K562 (cell line): ENCODE measurements around the gene TNFRSF13B. TPM values are rescaled to one million over a fixed set of nuclear protein-coding genes. Genes with fewer than 3 reads are reported as not detected.

ENCODE experiments used
- ATAC-seq: fragments of 200-7000 bp; cut with Tn5 transposase; 3 replicates; pipeline ENCODE4 v1.9.1; 2020; ENCODE audit warnings: moderate library complexity
- BruUV-seq: library from RNA; stranded (reverse); fragments of 400-500 nt; replicated peaks from 2 replicates; lab custom pipeline; 2021; lab: Mats Ljungman, UMichigan
- CTCF ChIA-PET: fragments of 300-600 bp; formaldehyde crosslinking; extraction: SDS; loops from one replicate; lab custom pipeline; 2021; ENCODE audit warnings: low intra/inter-chr PET ratio; lab: Yijun Ruan, JAX
- POLR2A ChIA-PET: fragments of 300-600, 350-650 bp; sonication (Branson Sonifier 250); formaldehyde crosslinking; extraction: SDS; loops from one replicate; lab custom pipeline; 2021; ENCODE audit warnings: antibody characterized with exemption, inconsistent platforms; lab: Yijun Ruan, JAX
- DNase-seq, 4 experiments: peaks; one replicate each; pipeline versions ENCODE4 v3.0.0 to v3.0.0-alpha.2; 2011 to 2018; ENCODE audit warnings: low spot score in 3 of 4, mixed read lengths in 3 of 4; ENCODE audit errors: extremely low read depth in 1 of 4
- FAIRE-seq: peaks from 2 replicates; lab custom pipeline; 2011; peaks lifted over from hg19 to GRCh38; lab: Jason Lieb, UNC
- H2AFZ ChIP-seq: 2 replicates; pipeline ENCODE4 v1.6.0; 2011; ENCODE audit warnings: low read depth, low read length, control low read depth, inconsistent platforms
- H3K27ac ChIP-seq: fragments of 200-600 bp; 3 replicates; pipeline ENCODE4 v1.8.0; 2011; ENCODE audit warnings: low read depth, mild to moderate bottlenecking, control low read depth, inconsistent platforms, low read length, moderate library complexity, mixed read lengths; ENCODE audit errors: extremely low read depth
- H3K27me3 ChIP-seq, 2 experiments: fragments of 300-600 bp in 1 of 2; 2 replicates in 1 of 2; 3 replicates in 1 of 2; pipeline versions ENCODE4 v1.6.0 to v1.8.0; 2011; ENCODE audit warnings: inconsistent platforms in 2 of 2, low read length in 2 of 2, mild to moderate bottlenecking in 1 of 2, mixed read lengths in 1 of 2, moderate library complexity in 1 of 2; ENCODE audit not compliant: control insufficient read depth in 2 of 2, insufficient read depth in 2 of 2
- H3K36me3 ChIP-seq: fragments of 300-600 bp; 3 replicates; pipeline ENCODE4 v1.8.0; 2011; ENCODE audit warnings: mild to moderate bottlenecking, low read length, inconsistent platforms; ENCODE audit not compliant: control insufficient read depth, insufficient read depth
- H3K4me1 ChIP-seq, 2 experiments: fragments of 200-600 bp in 1 of 2; replicated peaks in 1 of 2; 2 replicates in 1 of 2; 3 replicates in 1 of 2; pipeline versions ENCODE4 v1.5.1 to v1.8.0; 2011; ENCODE audit warnings: inconsistent platforms in 2 of 2, low read length in 2 of 2, mild to moderate bottlenecking in 1 of 2, mixed read lengths in 1 of 2, moderate library complexity in 1 of 2; ENCODE audit not compliant: control insufficient read depth in 2 of 2, insufficient read depth in 2 of 2
- H3K4me2 ChIP-seq: 2 replicates; pipeline ENCODE4 v1.6.1; 2011; ENCODE audit warnings: low read length, control low read depth, inconsistent platforms, mixed read lengths; ENCODE audit not compliant: insufficient read depth
- H3K4me3 ChIP-seq: fragments of 200-600 bp; sonication (generic), shearing (Covaris generic); 2 replicates; pipeline ENCODE4 v1.5.1; 2016; ENCODE audit warnings: control low read depth, inconsistent platforms
- H3K79me2 ChIP-seq: fragments of 200-600 bp; 3 replicates; pipeline ENCODE4 v1.8.0; 2011; ENCODE audit warnings: low read length, inconsistent platforms; ENCODE audit not compliant: control insufficient read depth, insufficient read depth
- H3K9ac ChIP-seq, 2 experiments: 2 replicates each; pipeline versions ENCODE4 v1.6.0 to v1.6.1; 2011; ENCODE audit warnings: low read depth in 2 of 2, low read length in 2 of 2, control low read depth in 1 of 2, inconsistent platforms in 1 of 2, mild to moderate bottlenecking in 1 of 2, mixed read lengths in 1 of 2; ENCODE audit not compliant: insufficient read depth in 1 of 2
- H3K9me1 ChIP-seq: one replicate; pipeline ENCODE4 v1.6.0; 2011; ENCODE audit warnings: inconsistent platforms, mild to moderate bottlenecking, low read length, moderate library complexity; ENCODE audit not compliant: control insufficient read depth, insufficient read depth
- H3K9me3 ChIP-seq: replicated peaks from 2 replicates; pipeline ENCODE4 v1.5.1; 2011; ENCODE audit warnings: low read depth, low read length, inconsistent platforms; ENCODE audit not compliant: control insufficient read depth, insufficient read depth
- H4K20me1 ChIP-seq: replicated peaks from 2 replicates; pipeline ENCODE4 v1.6.1; 2011; ENCODE audit warnings: low read length, inconsistent platforms, mixed read lengths; ENCODE audit not compliant: control insufficient read depth, insufficient read depth
- CTBP1 ChIP-seq: fragments of 450-650 bp; IDR thresholded peaks from 2 replicates; pipeline ENCODE4 v1.6.1; 2016; ENCODE audit warnings: borderline replicate concordance
- KAT8 ChIP-seq: fragments of 450-650 bp; IDR thresholded peaks from 2 replicates; pipeline ENCODE4 v1.6.1; 2016; ENCODE audit warnings: low read depth, mild to moderate bottlenecking
- KDM4B ChIP-seq, 2 experiments: fragments of 450-650 bp in 1 of 2; sonication (generic) in 1 of 2; IDR thresholded peaks; 2 replicates each; pipeline ENCODE4 v1.6.1; 2016 to 2017; ENCODE audit warnings: borderline replicate concordance in 2 of 2, antibody characterized with exemption in 1 of 2, low read depth in 1 of 2, mild to moderate bottlenecking in 1 of 2
- KLF1 ChIP-seq: fragments of 450-650 bp; IDR thresholded peaks from 2 replicates; pipeline ENCODE4 v1.6.1; 2016; ENCODE audit warnings: missing genetic modification characterization, missing compliant biosample characterization
- MEIS2 ChIP-seq: fragments of 450-650 bp; IDR thresholded peaks from 2 replicates; pipeline ENCODE4 v1.6.1; 2014; ENCODE audit warnings: mild to moderate bottlenecking; ENCODE audit not compliant: partially characterized antibody
- SLC30A9 ChIP-seq: fragments of 250-450 bp; sonication (Bioruptor Pico); IDR thresholded peaks from 2 replicates; pipeline ENCODE4 v1.8.0; 2022; ENCODE audit warnings: mild to moderate bottlenecking, moderate library complexity
- ZNF133 ChIP-seq: fragments of 250-450 bp; sonication (Bioruptor Pico); IDR thresholded peaks from 2 replicates; pipeline ENCODE4 v1.4.0; 2020; ENCODE audit warnings: mild to moderate bottlenecking
- ZNF354B ChIP-seq: fragments of 250-450 bp; sonication (Bioruptor Pico); IDR thresholded peaks from 2 replicates; pipeline ENCODE4 v1.4.0; 2020
- WGBS: fragments of 100-300 bp; shearing (Covaris generic); methylation state at CpG from one replicate; pipeline ENCODE4 v1.1.6; 2016; ENCODE audit warnings: low coverage, mixed read lengths; ENCODE audit not compliant: insufficient coverage; ENCODE audit errors: missing lambda C conversion rate; 5-methylcytosine and 5-hydroxymethylcytosine counted together
- in situ Hi-C: fragments of 300-500 bp; cut with MboI; formaldehyde crosslinking; loops from 4 replicates; pipeline ENCODE4 v1.15.0; 2018; ENCODE audit warnings: inconsistent platforms, mixed read lengths
- intact Hi-C: fragments of 100-400 bp; cut with micrococcal nuclease; formaldehyde crosslinking; loops from 2 replicates; pipeline ENCODE4 v1.14.2; 2022
- polyA plus RNA-seq, 8 experiments: library from polyadenylated mRNA; depleted of rRNA in 4 of 8; stranded (reverse) in 5 of 8; unstranded in 3 of 8; fragments of >200 nt; fragmentation: Nextera tagmentation in 2 of 8; fragmentation: Illumina TruSeq in 1 of 8; extraction: Ambion mirVana in 2 of 8; extraction: Trizol in 1 of 8; gene quantifications; 2 replicates each; pipeline versions ENCODE4 v1.2.1 to v1.2.3, GENCODE V29; 2011 to 2014; ENCODE audit warnings: inconsistent platforms in 1 of 8, missing spikeins in 1 of 8
- total RNA-seq, 7 experiments: library from RNA; depleted of rRNA in 6 of 7; stranded (reverse); fragments of >200 nt in 6 of 7; fragmentation: Illumina TruSeq in 2 of 7; extraction: Trizol in 2 of 7; gene quantifications; 2 replicates each; pipeline versions ENCODE4 v1.2.1 to v1.2.3, GENCODE V29; 2011 to 2021; ENCODE audit warnings: low replicate concordance in 1 of 7
- TF ChIP-seq, protein P1 (sequence below): fragments of 450-650 bp; IDR thresholded peaks from 2 replicates; pipeline ENCODE4 v1.6.1; 2016; ENCODE audit warnings: missing biosample characterization, missing genetic modification characterization
- TF ChIP-seq, protein P2 (sequence below), 2 experiments: fragments of 450-650 bp; IDR thresholded peaks; 2 replicates each; pipeline ENCODE4 v1.6.1; 2016; ENCODE audit warnings: mild to moderate bottlenecking in 2 of 2, borderline replicate concordance in 1 of 2, low read depth in 1 of 2, moderate library complexity in 1 of 2
- TF ChIP-seq, protein P3 (sequence below): fragments of 250-450 bp; sonication (Bioruptor Pico); IDR thresholded peaks from 2 replicates; pipeline ENCODE4 v1.8.0; 2021; ENCODE audit warnings: moderate library complexity, mild to moderate bottlenecking, inconsistent platforms

The TNFRSF13B gene
- total and polyA plus RNA-seq, 9 of the 15 experiments (the other 6 are each of a cell fraction or from before 2014, with no cell fraction given), result not detected

DNA sequence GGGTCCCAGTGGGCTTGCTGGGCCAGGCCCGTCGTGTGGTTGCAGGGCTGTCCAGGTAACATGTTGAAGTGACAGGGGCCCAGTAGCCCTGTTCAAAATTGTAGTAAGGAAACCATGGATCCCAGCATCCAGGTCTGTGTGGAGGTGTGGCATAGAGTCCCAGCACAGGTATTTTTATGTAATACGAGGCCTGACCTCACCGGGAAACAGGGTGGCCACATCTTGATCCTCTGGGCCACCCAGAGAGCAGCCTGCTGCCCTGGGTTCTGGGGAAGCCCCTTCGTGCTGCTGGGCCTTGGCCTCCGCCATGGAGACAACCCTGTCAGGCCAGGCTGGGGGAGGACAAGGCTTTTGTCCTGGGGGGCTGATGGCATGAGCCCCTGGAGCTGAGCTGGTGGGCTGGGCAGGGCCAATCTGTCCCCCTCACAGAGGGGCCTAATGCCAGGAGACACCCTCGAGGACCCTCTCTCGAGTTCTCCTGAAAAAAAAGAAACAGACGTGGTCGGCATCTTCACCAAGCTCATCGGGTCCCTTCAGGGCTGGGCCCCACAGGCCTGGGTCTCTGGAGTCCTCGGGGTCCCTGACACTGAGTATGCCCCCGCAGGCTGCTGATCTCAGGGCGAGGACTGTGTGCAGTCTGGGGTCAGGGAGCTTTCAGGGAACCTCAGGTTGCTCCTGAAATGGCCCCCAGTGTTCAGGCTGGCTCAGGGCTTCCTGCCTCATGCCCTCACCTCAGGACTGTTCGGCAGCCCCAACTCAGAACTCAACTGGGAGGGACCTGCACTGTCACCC is 47.8 kb downstream of the TNFRSF13B start:
- no peak overlapping the region for H3K4me3 ChIP-seq
- in situ Hi-C loops (no loop called here), intact Hi-C loops (no loop called here)
- DNase-seq (no peak), ATAC-seq (no peak), FAIRE-seq (no peak)
- no peaks in the 10 kb centered on the region for H4K20me1 ChIP-seq
- 0% methylated on average over 9 of the region's 15 CpGs for WGBS
- H3K4me1 ChIP-seq, result no peaks in the 10 kb centered on the region
- no peak overlapping the region for H3K4me2 ChIP-seq
- H3K9me3 ChIP-seq, result no peaks in the 10 kb centered on the region
- no TSS peak for BruUV-seq
- H3K9me1 ChIP-seq, result no peaks in the 10 kb centered on the region
- H3K36me3 ChIP-seq, result no peaks in the 10 kb centered on the region
- no peak overlapping the region for H3K27ac ChIP-seq
- H3K9ac ChIP-seq, result no peak overlapping the region; a peak in 1 of 4 replicates
- H2AFZ ChIP-seq, result no peak overlapping the region
- peaks cover 0 to 50% of the 10 kb centered on the region in 2 experiments; a peak in 3 of 5 replicates for H3K27me3 ChIP-seq
- H3K79me2 ChIP-seq, result no peaks in the 10 kb centered on the region
- POLR2A ChIA-PET, result no interaction called here
- CTCF ChIA-PET, result no interaction called here
- TF ChIP-seq ZNF133 (CRISPR knock-in tag) (no peak), KLF1 (tag) (no peak), MEIS2 (no peak), ZNF354B (CRISPR knock-in tag) (no peak), KDM4B (IDR thresholded peaks at IDR 0.05; ENCODE audit: borderline replicate concordance in 2 of 2, low read depth in 1 of 2) (no peak), SLC30A9 (CRISPR knock-in tag) (no peak), CTBP1 (no peak), KAT8 (no peak)
- TF ChIP-seq, protein P1, sequence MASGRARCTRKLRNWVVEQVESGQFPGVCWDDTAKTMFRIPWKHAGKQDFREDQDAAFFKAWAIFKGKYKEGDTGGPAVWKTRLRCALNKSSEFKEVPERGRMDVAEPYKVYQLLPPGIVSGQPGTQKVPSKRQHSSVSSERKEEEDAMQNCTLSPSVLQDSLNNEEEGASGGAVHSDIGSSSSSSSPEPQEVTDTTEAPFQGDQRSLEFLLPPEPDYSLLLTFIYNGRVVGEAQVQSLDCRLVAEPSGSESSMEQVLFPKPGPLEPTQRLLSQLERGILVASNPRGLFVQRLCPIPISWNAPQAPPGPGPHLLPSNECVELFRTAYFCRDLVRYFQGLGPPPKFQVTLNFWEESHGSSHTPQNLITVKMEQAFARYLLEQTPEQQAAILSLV (tag), result no peak
- TF ChIP-seq, protein P2, sequence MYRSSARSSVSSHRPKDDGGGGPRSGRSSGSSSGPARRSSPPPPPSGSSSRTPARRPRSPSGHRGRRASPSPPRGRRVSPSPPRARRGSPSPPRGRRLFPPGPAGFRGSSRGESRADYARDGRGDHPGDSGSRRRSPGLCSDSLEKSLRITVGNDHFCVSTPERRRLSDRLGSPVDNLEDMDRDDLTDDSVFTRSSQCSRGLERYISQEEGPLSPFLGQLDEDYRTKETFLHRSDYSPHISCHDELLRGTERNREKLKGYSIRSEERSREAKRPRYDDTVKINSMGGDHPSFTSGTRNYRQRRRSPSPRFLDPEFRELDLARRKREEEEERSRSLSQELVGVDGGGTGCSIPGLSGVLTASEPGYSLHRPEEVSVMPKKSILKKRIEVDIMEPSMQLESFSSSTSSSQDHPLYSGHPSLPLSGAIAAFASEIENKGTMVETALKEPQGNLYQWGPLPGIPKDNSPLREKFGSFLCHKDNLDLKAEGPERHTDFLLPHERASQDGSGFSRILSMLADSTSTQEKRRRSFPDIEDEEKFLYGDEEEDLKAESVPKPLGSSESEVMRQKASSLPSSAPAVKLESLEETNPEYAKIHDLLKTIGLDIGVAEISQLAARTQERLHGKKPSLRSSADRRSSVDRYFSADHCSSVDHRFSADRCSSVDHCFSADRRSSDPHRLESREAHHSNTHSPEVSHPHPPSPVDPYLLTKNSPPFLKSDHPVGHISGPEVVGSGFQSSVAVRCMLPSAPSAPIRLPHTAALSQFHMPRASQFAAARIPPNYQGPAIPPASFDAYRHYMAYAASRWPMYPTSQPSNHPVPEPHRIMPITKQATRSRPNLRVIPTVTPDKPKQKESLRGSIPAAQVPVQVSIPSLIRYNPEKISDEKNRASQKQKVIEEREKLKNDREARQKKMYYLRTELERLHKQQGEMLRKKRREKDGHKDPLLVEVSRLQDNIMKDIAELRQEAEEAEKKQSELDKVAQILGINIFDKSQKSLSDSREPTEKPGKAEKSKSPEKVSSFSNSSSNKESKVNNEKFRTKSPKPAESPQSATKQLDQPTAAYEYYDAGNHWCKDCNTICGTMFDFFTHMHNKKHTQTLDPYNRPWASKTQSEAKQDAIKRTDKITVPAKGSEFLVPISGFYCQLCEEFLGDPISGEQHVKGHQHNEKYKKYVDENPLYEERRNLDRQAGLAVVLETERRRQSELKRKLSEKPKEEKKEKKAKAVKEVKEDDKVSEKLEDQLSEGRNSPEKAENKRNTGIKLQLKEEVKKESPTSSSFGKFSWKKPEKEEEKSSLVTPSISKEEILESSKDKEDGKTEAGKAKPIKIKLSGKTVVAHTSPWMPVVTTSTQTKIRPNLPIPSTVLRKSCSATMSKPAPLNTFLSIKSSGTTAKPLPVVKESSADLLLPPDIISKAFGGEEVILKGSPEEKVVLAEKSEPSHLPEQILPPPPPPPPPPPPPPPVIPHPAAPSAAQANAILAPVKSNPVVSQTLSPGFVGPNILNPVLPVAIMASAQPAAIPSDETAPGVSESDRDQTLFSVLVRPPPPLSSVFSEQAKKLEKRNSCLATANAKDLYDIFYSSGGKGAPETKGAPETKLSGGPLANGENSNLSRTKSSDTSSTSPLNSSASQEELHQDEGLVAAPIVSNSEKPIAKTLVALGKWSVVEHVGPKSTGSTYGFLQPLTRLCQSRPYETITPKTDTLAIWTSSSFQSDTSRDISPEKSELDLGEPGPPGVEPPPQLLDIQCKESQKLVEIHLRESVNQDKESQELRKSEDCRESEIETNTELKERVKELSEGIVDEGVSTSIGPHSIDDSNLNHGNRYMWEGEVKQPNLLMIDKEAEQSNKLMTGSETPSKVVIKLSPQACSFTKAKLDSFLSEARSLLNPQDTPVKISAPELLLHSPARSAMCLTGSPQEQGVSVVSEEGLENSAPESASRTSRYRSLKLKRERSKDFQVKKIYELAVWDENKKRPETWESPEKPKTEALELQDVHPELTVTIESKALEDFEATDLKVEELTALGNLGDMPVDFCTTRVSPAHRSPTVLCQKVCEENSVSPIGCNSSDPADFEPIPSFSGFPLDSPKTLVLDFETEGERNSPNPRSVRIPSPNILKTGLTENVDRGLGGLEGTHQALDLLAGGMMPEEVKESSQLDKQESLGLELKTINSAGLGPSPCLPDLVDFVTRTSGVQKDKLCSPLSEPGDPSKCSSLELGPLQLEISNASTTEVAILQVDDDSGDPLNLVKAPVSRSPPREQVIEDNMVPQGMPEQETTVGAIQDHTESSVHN (IDR thresholded peaks at IDR 0.05; ENCODE audit: borderline replicate concordance in 1 of 2, low read depth in 1 of 2), result no peak
- TF ChIP-seq, protein P3, sequence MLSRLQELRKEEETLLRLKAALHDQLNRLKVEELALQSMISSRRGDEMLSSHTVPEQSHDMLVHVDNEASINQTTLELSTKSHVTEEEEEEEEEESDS (CRISPR knock-in tag), result no peak
